B cell (primary cell): ENCODE measurements around the gene ITSN1. TPM values are rescaled to one million over a fixed set of nuclear protein-coding genes. Genes with fewer than 3 reads are reported as not detected.

ENCODE experiments used
- ATAC-seq: fragments of 200-7000 bp; cut with Tn5 transposase; one replicate; pipeline ENCODE4 v1.10.0; 2021; ENCODE audit warnings: low read depth, mild to moderate bottlenecking, moderate number of reproducible peaks, moderate library complexity
- CTCF ChIA-PET: fragments of 350-600 bp; sonication (Branson Sonifier 250); formaldehyde crosslinking; loops from one replicate; lab custom pipeline; 2021; ENCODE audit warnings: antibody characterized with exemption, inconsistent platforms; lab: Charles Lee
- POLR2A ChIA-PET: fragments of 350-600 bp; sonication (Branson Sonifier 250); formaldehyde crosslinking; loops from one replicate; lab custom pipeline; 2021; ENCODE audit warnings: antibody characterized with exemption; lab: Charles Lee
- DNase-seq: peaks from one replicate; pipeline ENCODE4 v3.0.0; 2013
- H2AFZ ChIP-seq: 2 replicates; pipeline ENCODE4 v1.6.1; 2012; ENCODE audit warnings: mild to moderate bottlenecking, low read depth, low read length; ENCODE audit not compliant: insufficient read depth, poor library complexity, severe bottlenecking
- H3K27ac ChIP-seq, 2 donors: 1 replicate in 1 of 2; 2 replicates in 1 of 2; pipeline ENCODE4 v1.5.1; 2012 to 2013; ENCODE audit warnings: low read length in 2 of 2, mild to moderate bottlenecking in 2 of 2, moderate library complexity in 1 of 2
- H3K27me3 ChIP-seq, 4 experiments: fragments of 200-600 bp in 1 of 4; sonication (generic) in 1 of 4; replicated peaks in 1 of 4; 1 replicate in 2 of 4; 2 replicates in 2 of 4; pipeline versions ENCODE4 v1.6.1 to v1.7.0; 2013 to 2016; ENCODE audit warnings: low read length in 3 of 4, mild to moderate bottlenecking in 2 of 4, mixed read lengths in 1 of 4, moderate library complexity in 1 of 4; ENCODE audit not compliant: insufficient read depth in 4 of 4, control insufficient read depth in 3 of 4; ENCODE audit errors: control extremely low read depth in 1 of 4
- H3K36me3 ChIP-seq, 2 experiments: replicated peaks in 1 of 2; 1 replicate in 1 of 2; 2 replicates in 1 of 2; pipeline versions ENCODE4 v1.6.1 to v1.7.1; 2013; ENCODE audit warnings: low read length in 1 of 2; ENCODE audit not compliant: insufficient read depth in 2 of 2, control insufficient read depth in 1 of 2; ENCODE audit errors: control extremely low read depth in 1 of 2, extremely low read depth in 1 of 2
- H3K4me1 ChIP-seq, 2 donors: fragments of 200-600 bp in 1 of 2; sonication (generic) in 1 of 2; 1 replicate in 1 of 2; 2 replicates in 1 of 2; pipeline versions ENCODE4 v1.5.1 to v1.6.1; 2013 to 2017; ENCODE audit warnings: low read length in 2 of 2; ENCODE audit not compliant: control insufficient read depth in 2 of 2, insufficient read depth in 2 of 2
- H3K4me2 ChIP-seq: replicated peaks from 2 replicates; pipeline ENCODE3; 2012; ENCODE audit warnings: mild to moderate bottlenecking, low read depth, low read length; ENCODE audit not compliant: poor library complexity, severe bottlenecking
- H3K4me3 ChIP-seq, 5 experiments: fragments of 200-600 bp in 1 of 5; sonication (generic) in 1 of 5; 1 replicate in 3 of 5; 2 replicates in 2 of 5; pipeline versions ENCODE4 v1.5.1 to v1.7.0; 2011 to 2016; ENCODE audit warnings: low read length in 4 of 5, mild to moderate bottlenecking in 4 of 5, low read depth in 2 of 5, control low read depth in 1 of 5, moderate library complexity in 1 of 5; ENCODE audit not compliant: insufficient read depth in 1 of 5; ENCODE audit errors: control extremely low read depth in 1 of 5, extremely low read depth in 1 of 5
- H3K79me2 ChIP-seq: fragments of 200-600 bp; sonication (generic); one replicate; pipeline ENCODE4 v1.6.0; 2016; ENCODE audit warnings: low read length; ENCODE audit not compliant: control insufficient read depth, insufficient read depth
- H3K9ac ChIP-seq: fragments of 200-600 bp; sonication (generic); 2 replicates; pipeline ENCODE4 v1.6.1; 2017; ENCODE audit warnings: mild to moderate bottlenecking, low read length, moderate library complexity
- H3K9me3 ChIP-seq, 3 donors: one replicate each; pipeline versions ENCODE4 v1.6.1 to v1.7.1; 2013; ENCODE audit warnings: low read length in 2 of 3; ENCODE audit not compliant: control insufficient read depth in 2 of 3, insufficient read depth in 1 of 3; ENCODE audit errors: control extremely low read depth in 1 of 3
- H4K20me1 ChIP-seq: 2 replicates; pipeline ENCODE4 v1.6.0; 2012; ENCODE audit warnings: mild to moderate bottlenecking, low read length; ENCODE audit not compliant: insufficient read depth, control insufficient read depth, poor library complexity, severe bottlenecking
- H3K27ac Mint-ChIP-seq: one replicate; pipeline ENCODE4 v1.8.0; 2021; ENCODE audit warnings: mixed read lengths
- H3K27me3 Mint-ChIP-seq: one replicate; pipeline ENCODE4 v1.8.0; 2021; ENCODE audit warnings: mixed read lengths
- H3K4me1 Mint-ChIP-seq: one replicate; pipeline ENCODE4 v1.8.0; 2021; ENCODE audit warnings: mixed read lengths
- H3K4me3 Mint-ChIP-seq: one replicate; pipeline ENCODE4 v1.8.0; 2021; ENCODE audit warnings: mixed read lengths
- H3K9me3 Mint-ChIP-seq: one replicate; pipeline ENCODE4 v1.8.0; 2022; ENCODE audit warnings: mixed read lengths; ENCODE audit not compliant: insufficient read depth
- CTCF ChIP-seq: fragments of 200-600 bp; IDR thresholded peaks from one replicate; pipeline ENCODE4 v1.8.0; 2022; ENCODE audit warnings: antibody characterized with exemption, mild to moderate bottlenecking
- EZH2 ChIP-seq: IDR thresholded peaks from 2 replicates; pipeline ENCODE4 v1.6.1; 2012; ENCODE audit warnings: borderline replicate concordance, low read depth, mild to moderate bottlenecking, moderate library complexity, low read length; ENCODE audit not compliant: insufficient read depth, poor library complexity, severe bottlenecking
- WGBS: methylation state at CpG from one replicate; pipeline ENCODE4 v1.1.5; 2013; ENCODE audit warnings: missing lambda C conversion rate; ENCODE audit not compliant: insufficient coverage; 5-methylcytosine and 5-hydroxymethylcytosine counted together
- intact Hi-C: fragments of 100-400 bp; cut with micrococcal nuclease; formaldehyde crosslinking; loops from one replicate; pipeline ENCODE4 v1.10.0; 2022
- polyA plus RNA-seq: library from polyadenylated mRNA; depleted of rRNA; stranded (reverse); fragments of >200 nt; gene quantifications from 2 replicates; pipeline ENCODE4 v1.2.3, GENCODE V29; 2012
- total RNA-seq, 2 donors: library from RNA; stranded (reverse); fragments of 120-200 nt in 1 of 2; gene quantifications; 1 replicate in 1 of 2; 2 replicates in 1 of 2; pipeline versions ENCODE4 v1.2.3 to v1.2.4, GENCODE V29; 2013 to 2022

The ITSN1 gene
- total and polyA plus RNA-seq, 2 donors (not counting 1 experiment from before 2014, with no cell fraction given): 0.31 to 2.4 TPM

GRCh38 chr21:33655588-33656221 is 13.4 kb downstream of the ITSN1 start:
- no peaks in the 10 kb centered on the region for H3K4me1 Mint-ChIP-seq
- no peaks in the 10 kb centered on the region for H4K20me1 ChIP-seq
- TF ChIP-seq CTCF (no peak), EZH2 (no peak)
- H3K79me2 ChIP-seq: no peaks in the 10 kb centered on the region
- no peak overlapping the region for H3K4me2 ChIP-seq
- H3K4me3 ChIP-seq: no peak overlapping the region
- 97% methylated on average over 7 of the region's 8 CpGs for WGBS
- no peaks in the 10 kb centered on the region for H3K4me1 ChIP-seq
- H3K36me3 ChIP-seq: no peaks in the 10 kb centered on the region
- no peak overlapping the region for H3K4me3 Mint-ChIP-seq
- no peaks in the 10 kb centered on the region for H3K9me3 Mint-ChIP-seq
- peaks cover 12% of the 10 kb centered on the region for H3K27me3 Mint-ChIP-seq
- H3K9me3 ChIP-seq: no peaks in the 10 kb centered on the region
- no peak overlapping the region for H3K9ac ChIP-seq
- ChIA-PET CTCF (no interaction called here), POLR2A (no interaction called here)
- intact Hi-C loops: no loop called here
- no peaks in the 10 kb centered on the region for H3K27me3 ChIP-seq
- no peak overlapping the region for H2AFZ ChIP-seq
- H3K27ac Mint-ChIP-seq: no peak overlapping the region
- no peak overlapping the region for H3K27ac ChIP-seq
- DNase-seq (no peak), ATAC-seq (no peak)

GRCh38 chr21:33657124-33657820 is 15.0 kb downstream of the ITSN1 start:
- Mint-ChIP-seq H3K4me3 (no peak overlapping the region), H3K9me3 (no peaks in the 10 kb centered on the region), H3K4me1 (no peaks in the 10 kb centered on the region), H3K27ac (no peak overlapping the region), H3K27me3 (peaks cover 23% of the 10 kb centered on the region)
- ChIA-PET CTCF (no interaction called here), POLR2A (no interaction called here)
- H4K20me1 ChIP-seq: no peaks in the 10 kb centered on the region
- DNase-seq (no peak), ATAC-seq (no peak)
- H3K4me2 ChIP-seq: no peak overlapping the region
- WGBS: 67% methylated on average over 3 of the region's 8 CpGs
- H3K9ac ChIP-seq: no peak overlapping the region
- H3K79me2 ChIP-seq: no peaks in the 10 kb centered on the region
- intact Hi-C loops: no loop called here
- TF ChIP-seq EZH2: no peak
- TF ChIP-seq CTCF: no peak
- no peaks in the 10 kb centered on the region for H3K36me3 ChIP-seq
- no peak overlapping the region for H3K4me3 ChIP-seq
- no peak overlapping the region for H2AFZ ChIP-seq
- no peaks in the 10 kb centered on the region for H3K4me1 ChIP-seq
- H3K27me3 ChIP-seq: no peaks in the 10 kb centered on the region
- H3K27ac ChIP-seq: no peak overlapping the region
- H3K9me3 ChIP-seq: no peaks in the 10 kb centered on the region
